AG09309 (cell line): ENCODE results near the gene ST7.

Source experiments
- DNase-seq: peaks from one replicate; pipeline ENCODE4 v3.0.0-alpha.2; 2010; ENCODE audit warnings: low read depth
- H3K4me3 ChIP-seq: 2 replicates; pipeline ENCODE4 v1.5.1; 2011; ENCODE audit warnings: mild to moderate bottlenecking, low read depth, low read length, moderate library complexity; ENCODE audit not compliant: control insufficient read depth
- CTCF ChIP-seq: IDR thresholded peaks from 2 replicates; pipeline ENCODE4 v1.5.1; 2011; ENCODE audit warnings: mild to moderate bottlenecking, low read depth, low read length, inconsistent platforms; ENCODE audit not compliant: insufficient read depth, control insufficient read depth; ENCODE audit errors: missing control alignments

ST7 gene

GRCh38 chr7:117247809-117248208 lies 294.5 kb downstream of the ST7 start:
- no peak overlapping the region for H3K4me3 ChIP-seq

DNA sequence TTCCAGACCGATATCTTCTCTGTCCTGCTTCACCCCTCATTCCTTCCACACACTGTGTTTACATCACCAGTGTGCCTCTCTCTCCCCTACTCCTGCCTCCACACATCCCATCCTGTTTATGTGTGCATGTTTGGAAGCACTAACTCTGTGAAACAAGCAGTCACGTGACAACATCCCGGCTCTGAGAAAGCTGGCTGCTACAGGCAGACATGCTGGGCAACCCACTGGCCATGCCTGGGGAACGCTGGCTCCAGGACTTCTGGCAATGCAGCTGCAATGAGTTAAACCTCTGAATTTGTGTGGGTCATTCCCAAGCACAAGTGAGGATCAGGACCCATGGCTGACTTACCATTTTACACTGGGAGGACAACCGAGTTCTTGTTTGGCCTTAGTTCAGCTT lies 295.5 kb downstream of the ST7 start:
- DNase-seq: no peak

More at GRCh38 chr7:117247809-117248208, 294.5 kb downstream of the ST7 start:
- no peak for TF ChIP-seq CTCF
- DNase-seq: no peak

GRCh38 chr7:117249696-117250095 lies 296.4 kb downstream of the ST7 start:
- no peak for DNase-seq

More for the DNA sequence above, 295.5 kb downstream of the ST7 start:
- no peak for TF ChIP-seq CTCF
- no peak overlapping the region for H3K4me3 ChIP-seq

DNA sequence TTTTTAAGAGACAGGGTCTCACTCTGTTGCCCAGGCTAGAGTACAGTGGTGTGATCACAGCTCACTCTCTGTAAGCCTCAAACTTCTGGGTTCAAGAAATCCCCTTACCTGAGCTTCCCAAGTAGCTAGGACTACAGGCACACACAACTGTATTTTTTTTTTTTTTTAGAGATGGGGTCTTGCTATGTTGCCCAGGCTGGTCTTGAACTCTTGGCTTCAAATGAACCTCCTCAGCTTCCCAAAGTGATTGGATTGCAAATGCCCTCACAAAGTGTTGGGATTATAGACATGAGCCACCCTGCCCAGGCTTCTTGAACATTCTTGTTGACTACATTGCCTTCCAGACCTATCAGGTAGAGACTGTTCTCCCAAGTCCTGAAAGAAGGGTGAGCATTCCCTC lies 296.9 kb downstream of the ST7 start:
- no peak for TF ChIP-seq CTCF
- no peak overlapping the region for H3K4me3 ChIP-seq
- DNase-seq: no peak

More at GRCh38 chr7:117249696-117250095, 296.4 kb downstream of the ST7 start:
- no peak overlapping the region for H3K4me3 ChIP-seq
- no peak for TF ChIP-seq CTCF

GRCh38 chr7:117250801-117251200 lies 297.5 kb downstream of the ST7 start:
- no peak overlapping the region for H3K4me3 ChIP-seq
- no peak for DNase-seq
- no peak for TF ChIP-seq CTCF

DNA sequence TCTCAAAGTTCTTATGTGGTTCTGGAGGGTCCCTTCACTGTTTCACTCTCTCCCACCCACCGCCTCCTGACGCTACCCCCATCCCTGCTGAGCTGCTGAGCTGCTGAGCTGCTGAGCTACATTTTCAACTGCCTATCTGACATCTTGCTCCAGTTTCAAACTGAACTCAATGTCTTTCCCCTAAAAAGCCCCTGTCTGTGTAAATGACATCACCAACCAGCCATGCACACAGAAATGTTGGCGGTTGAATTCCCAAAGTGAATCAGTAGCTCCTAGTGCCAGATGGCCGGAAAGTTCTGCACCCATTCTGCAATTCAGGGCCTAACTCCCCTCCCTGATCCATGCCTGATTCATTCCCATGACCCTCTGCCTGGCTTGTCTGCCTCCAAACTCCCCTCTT lies 298.4 kb downstream of the ST7 start:
- no peak for TF ChIP-seq CTCF
- H3K4me3 ChIP-seq: no peak overlapping the region
- DNase-seq: peak; percentile 83

DNA sequence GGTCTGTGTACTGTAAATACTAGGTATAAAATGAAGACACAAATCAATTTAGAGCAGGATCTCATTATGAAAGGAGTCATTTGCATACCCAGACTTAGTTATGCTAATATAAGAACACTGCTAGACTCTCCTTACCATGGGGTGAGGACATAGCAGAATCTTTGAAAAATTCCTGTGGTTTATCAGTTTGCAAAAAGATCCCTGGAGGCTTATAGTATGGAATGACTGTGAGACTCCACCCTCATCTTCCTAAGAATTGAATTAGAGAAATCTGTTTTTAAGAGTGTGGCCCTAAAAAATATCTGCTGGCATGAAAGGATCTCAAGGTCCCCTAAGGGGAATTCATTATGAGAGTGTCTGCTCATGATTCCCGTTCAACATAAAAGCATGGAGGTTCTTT lies 306.3 kb downstream of the ST7 start:
- TF ChIP-seq CTCF: no peak
- DNase-seq: no peak
- no peak overlapping the region for H3K4me3 ChIP-seq
